Inferior parietal cortex (tissue), 1 donor: Measurements from ENCODE around the gene TRPC4.

Experiments
- DNase-seq: peaks from one replicate; pipeline ENCODE4 v3.0.0-alpha.2; 2016; ENCODE audit errors: extremely low spot score

Gene TRPC4

GRCh38 chr13:37869756-37870488 lies at the start of gene TRPC4:
TSS of gene TRPC4 (minus strand) at chr13:37869772. CDS start at chr13:37783333, 86,439 bp downstream.
- DNase-seq = no peak

GRCh38 chr13:37918751-37919150 lies 49.2 kb upstream of the TRPC4 start:
- no peak for DNase-seq

- no peak for DNase-seq
Measured at GRCh38 chr13:37918116-37918714, 48.6 kb upstream of the TRPC4 start.

GRCh38 chr13:37914781-37915391 lies 45.3 kb upstream of the TRPC4 start:
- no peak for DNase-seq

GRCh38 chr13:37910790-37911189 lies 41.2 kb upstream of the TRPC4 start:
- DNase-seq = no peak

- DNase-seq = no peak
Measured at GRCh38 chr13:37906880-37907279, 37.3 kb upstream of the TRPC4 start.

- no peak for DNase-seq
Measured at GRCh38 chr13:37905736-37906135, 36.2 kb upstream of the TRPC4 start.

GRCh38 chr13:37899753-37900152 lies 30.2 kb upstream of the TRPC4 start:
- no peak for DNase-seq

GRCh38 chr13:37893321-37893720 lies 23.7 kb upstream of the TRPC4 start:
- no peak for DNase-seq

- DNase-seq = no peak
Measured at GRCh38 chr13:37889820-37890219, 20.2 kb upstream of the TRPC4 start.

GRCh38 chr13:37889102-37889501 lies 19.5 kb upstream of the TRPC4 start:
- no peak for DNase-seq

GRCh38 chr13:37886879-37887278 lies 17.3 kb upstream of the TRPC4 start:
- no peak for DNase-seq

GRCh38 chr13:37884674-37885073 lies 15.1 kb upstream of the TRPC4 start:
- no peak for DNase-seq

- DNase-seq = no peak
Measured at GRCh38 chr13:37884026-37884425, 14.5 kb upstream of the TRPC4 start.

- DNase-seq = no peak
Measured at GRCh38 chr13:37878921-37879320, 9.3 kb upstream of the TRPC4 start.

GRCh38 chr13:37878496-37878895 lies 8.9 kb upstream of the TRPC4 start:
- no peak for DNase-seq

- DNase-seq = no peak
Measured at GRCh38 chr13:37870895-37871550, 1.5 kb upstream of the TRPC4 start.

- peak; percentile 45 for DNase-seq
Measured at GRCh38 chr13:37870489-37870845, 895 bp upstream of the TRPC4 start.

- DNase-seq = no peak
Measured at GRCh38 chr13:37869506-37869755, 141 bp downstream of the TRPC4 start.

GRCh38 chr13:37868691-37869505 lies 674 bp downstream of the TRPC4 start:
- peak; percentile 49 for DNase-seq

GRCh38 chr13:37863708-37864107 lies 5.9 kb downstream of the TRPC4 start:
- DNase-seq = no peak

- DNase-seq = no peak
Measured at GRCh38 chr13:37835392-37835791, 34.2 kb downstream of the TRPC4 start.
